Hematopoietic multipotent progenitor cell treated with erythropoietin and hydrocortisone succinate and interleukin-3 and kit ligand, for 4 days (in vitro differentiated cells): ENCODE data around the gene LYSMD3.

Source experiments
- DNase-seq: peaks from one replicate; pipeline ENCODE4 v3.0.0-alpha.2; 2015

The LYSMD3 gene

DNA sequence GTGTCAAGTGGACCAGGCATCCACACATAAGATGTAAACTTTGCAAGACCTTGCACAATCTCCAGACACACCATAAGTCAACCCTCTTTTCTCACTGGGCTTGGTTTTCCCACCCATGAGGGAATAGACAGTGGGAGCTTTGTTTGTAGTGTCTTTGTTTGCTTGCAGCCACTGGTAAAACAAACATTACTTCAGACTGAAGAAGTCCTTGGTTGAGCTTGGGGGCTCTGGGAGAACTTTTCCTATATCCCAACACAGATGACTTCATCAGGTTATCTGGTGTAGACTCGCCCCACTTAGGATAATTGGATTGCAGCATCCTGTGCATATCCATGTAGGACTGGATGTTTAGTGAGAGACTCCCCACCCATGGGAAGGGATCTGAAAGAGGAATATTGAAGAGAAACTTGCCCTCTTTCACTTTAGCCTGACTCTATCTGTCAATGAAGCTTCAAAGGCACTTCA lies 17.7 kb upstream of the LYSMD3 start:
- DNase-seq: no peak

DNA sequence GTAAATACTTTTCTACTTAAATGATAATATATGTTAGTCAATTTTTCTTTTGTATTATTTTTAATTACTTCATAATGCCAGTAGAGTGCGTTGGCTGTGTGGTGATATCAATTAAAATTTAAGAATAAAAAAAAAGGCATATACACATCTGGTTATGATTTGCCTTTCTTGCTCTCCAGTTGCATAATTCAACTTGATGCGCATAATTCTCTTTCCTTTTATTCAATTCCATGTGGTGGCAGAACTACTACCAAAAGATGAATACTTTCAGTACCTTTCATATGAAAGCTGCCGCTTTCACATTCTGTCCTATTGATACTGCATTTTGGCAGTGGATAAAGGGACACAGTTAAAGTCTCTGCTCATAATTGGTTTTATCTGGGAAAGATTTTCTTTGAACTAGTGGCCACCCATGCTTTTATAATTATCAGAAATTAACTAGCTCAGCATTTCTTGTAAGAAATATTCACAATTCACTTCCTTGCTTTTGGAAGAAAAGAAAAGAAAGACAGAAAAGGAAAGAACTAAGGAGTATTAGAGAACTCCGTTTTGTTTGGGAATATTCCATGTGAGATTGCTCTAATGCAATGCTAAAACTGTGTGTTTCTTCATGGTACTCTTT lies 16.9 kb upstream of the LYSMD3 start:
- no peak for DNase-seq

DNA sequence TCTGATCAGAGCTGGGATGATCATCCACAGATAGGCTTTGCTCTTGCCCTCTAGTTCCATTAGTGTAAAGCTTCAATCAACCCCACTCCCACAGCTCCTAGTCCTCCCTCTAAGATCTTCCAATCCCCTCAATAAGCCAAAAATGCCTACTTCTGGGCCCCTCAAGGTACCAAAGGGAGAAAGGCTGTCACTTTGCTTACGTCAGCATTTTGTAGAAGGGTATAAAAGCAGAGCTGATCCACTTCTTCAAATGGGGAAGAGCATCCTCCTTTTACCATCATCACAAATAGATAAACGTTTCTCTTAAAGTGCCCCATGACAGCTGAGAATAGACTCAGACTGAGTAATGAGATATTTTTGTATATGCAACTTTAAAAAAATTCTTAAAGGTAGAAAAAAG lies 16.1 kb upstream of the LYSMD3 start:
- no peak for DNase-seq

- DNase-seq: no peak
Observed at GRCh38 chr5:90542827-90543519, 13.6 kb upstream of the LYSMD3 start.

DNA sequence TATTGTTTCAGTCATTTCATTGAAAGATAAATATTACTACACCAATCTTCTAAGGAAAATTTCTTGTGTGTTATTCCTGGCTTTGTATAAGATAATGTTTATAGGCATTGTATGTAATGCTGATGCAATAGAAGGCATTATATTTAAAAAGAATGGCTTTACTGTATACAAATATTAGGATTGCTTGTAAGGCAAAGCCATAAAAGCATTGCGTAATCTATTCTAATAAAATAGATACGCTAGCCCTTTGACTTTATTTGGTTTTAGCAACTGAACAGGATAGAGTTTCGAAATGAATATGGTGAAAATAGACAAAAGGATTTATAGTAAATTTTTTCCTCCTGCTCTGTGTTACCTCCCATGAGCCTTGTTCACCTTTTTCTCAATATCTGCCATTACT lies 5.5 kb upstream of the LYSMD3 start:
- DNase-seq: no peak

- DNase-seq: no peak
Observed at GRCh38 chr5:90533794-90534193, 4.4 kb upstream of the LYSMD3 start.

GRCh38 chr5:90530736-90531487 lies 1.5 kb upstream of the LYSMD3 start:
- peak; percentile 13 for DNase-seq

- peak; percentile 91 for DNase-seq
Observed at GRCh38 chr5:90529939-90530677, 724 bp upstream of the LYSMD3 start.

DNA sequence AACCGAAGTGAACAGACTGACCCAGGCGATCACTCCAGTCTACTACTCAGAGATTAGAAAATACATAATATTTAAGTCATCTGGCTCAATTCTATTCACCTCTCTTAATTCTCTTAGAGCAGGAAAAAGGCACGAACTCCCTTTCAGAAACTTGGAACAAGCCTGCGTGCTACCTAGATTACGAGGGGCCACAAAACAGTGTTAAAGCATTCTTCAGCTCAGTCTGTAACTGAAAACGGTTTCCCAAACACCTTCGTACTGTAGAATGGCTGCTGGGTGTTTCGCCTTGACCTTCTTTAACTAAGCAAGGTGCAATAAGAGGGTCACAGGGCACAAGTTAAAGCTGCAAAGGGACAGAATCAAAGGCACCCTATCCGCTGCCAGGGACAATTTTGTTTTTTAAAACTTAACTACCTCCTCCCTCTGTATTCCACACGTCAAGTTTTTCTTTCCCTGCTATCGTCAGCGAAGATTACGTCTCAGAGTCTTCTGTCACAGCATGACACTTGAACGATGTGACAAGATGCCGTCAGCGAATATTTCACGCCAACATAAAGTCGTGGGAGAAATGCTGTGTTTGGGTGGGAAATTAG lies 687 bp downstream of the LYSMD3 start:
- peak; percentile 49 for DNase-seq

GRCh38 chr5:90519081-90519480 lies 10.3 kb downstream of the LYSMD3 start:
- no peak for DNase-seq

GRCh38 chr5:90518661-90519060 lies 10.7 kb downstream of the LYSMD3 start:
- DNase-seq: no peak

- DNase-seq: no peak
Observed at GRCh38 chr5:90514520-90514919, 14.9 kb downstream of the LYSMD3 start.

GRCh38 chr5:90510438-90510837 lies 18.9 kb downstream of the LYSMD3 start:
- no peak for DNase-seq

- DNase-seq: no peak
Observed at GRCh38 chr5:90506221-90506620, 23.2 kb downstream of the LYSMD3 start.

GRCh38 chr5:90504743-90505142 lies 24.6 kb downstream of the LYSMD3 start:
- DNase-seq: no peak

GRCh38 chr5:90503596-90503995 lies 25.8 kb downstream of the LYSMD3 start:
- no peak for DNase-seq

DNA sequence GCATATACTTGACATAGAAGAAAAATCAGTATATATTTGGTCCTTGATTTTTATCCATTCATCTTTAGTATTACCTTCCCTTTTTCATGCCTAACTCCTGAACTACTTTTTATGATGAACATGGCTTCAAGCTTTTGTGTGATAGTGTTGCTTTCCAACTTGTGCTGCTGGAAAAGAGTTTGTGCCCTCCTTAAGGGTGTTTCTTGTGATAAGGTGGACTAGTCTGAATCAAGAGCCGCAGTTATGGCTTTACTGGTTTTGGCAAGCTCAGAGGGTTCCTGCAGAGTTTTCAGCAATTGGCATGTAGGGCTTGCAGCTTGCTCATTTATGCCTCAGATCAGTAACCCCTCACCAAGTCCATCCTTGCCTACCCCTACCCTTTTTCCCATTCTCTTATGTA lies 34.2 kb downstream of the LYSMD3 start:
- peak; percentile 44 for DNase-seq

- DNase-seq: no peak
Observed at GRCh38 chr5:90494043-90494442, 35.3 kb downstream of the LYSMD3 start.

- DNase-seq: no peak
Observed at GRCh38 chr5:90488791-90489190, 40.6 kb downstream of the LYSMD3 start.

DNA sequence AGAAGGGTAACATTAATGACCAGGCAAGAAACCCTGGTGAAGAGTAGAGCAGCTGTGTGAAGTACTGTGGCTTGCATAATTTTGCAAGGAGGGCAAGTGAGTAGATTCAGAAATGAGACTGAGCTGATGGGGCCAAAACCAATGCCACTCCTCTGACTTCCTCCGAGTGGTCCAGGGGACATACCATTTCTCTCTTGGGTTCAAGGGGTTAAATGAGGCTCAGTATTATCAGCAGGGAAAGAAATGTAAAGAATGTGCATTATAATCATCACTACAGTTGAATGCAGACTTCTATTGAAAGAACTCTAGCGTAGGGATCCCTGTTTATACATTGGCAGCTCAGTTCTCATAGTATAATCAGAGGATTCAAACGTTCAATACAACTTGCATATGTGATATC lies 44.8 kb downstream of the LYSMD3 start:
- no peak for DNase-seq

DNA sequence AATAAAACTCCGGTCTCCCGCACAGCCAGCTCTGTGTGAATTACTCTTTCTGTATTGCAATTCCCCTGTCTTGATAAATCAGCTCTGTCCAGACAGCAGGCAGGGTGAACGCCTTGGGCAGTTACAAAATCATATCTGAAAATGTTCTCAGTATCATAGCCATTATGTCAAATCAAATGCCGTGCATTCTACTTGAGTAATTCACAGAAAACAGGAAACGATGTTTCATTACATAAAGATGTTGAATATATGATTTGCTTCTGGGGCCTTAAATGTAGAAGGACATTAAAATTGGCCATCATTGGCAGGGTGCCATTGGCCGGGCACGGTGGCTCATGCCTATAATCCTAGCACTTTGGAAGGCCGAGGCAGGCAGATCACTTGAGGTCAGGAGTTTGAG lies 46.2 kb downstream of the LYSMD3 start:
- no peak for DNase-seq

GRCh38 chr5:90480699-90481098 lies 48.7 kb downstream of the LYSMD3 start:
- no peak for DNase-seq
